Measurements from ENCODE around the gene MAGI1.

MAGI1 gene

GRCh38 chr3:65354880-65355279, 683.8 kb downstream of the MAGI1 start:
- no peak overlapping the region for H3K4me3 ChIP-seq (ENCODE audit: low read depth, low read length)
- no peak for DNase-seq (ENCODE audit: low read depth)
- TF ChIP-seq, protein P1, sequence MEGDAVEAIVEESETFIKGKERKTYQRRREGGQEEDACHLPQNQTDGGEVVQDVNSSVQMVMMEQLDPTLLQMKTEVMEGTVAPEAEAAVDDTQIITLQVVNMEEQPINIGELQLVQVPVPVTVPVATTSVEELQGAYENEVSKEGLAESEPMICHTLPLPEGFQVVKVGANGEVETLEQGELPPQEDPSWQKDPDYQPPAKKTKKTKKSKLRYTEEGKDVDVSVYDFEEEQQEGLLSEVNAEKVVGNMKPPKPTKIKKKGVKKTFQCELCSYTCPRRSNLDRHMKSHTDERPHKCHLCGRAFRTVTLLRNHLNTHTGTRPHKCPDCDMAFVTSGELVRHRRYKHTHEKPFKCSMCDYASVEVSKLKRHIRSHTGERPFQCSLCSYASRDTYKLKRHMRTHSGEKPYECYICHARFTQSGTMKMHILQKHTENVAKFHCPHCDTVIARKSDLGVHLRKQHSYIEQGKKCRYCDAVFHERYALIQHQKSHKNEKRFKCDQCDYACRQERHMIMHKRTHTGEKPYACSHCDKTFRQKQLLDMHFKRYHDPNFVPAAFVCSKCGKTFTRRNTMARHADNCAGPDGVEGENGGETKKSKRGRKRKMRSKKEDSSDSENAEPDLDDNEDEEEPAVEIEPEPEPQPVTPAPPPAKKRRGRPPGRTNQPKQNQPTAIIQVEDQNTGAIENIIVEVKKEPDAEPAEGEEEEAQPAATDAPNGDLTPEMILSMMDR (conservative IDR thresholded peaks at IDR 0.05; ENCODE audit: low read depth, low read length): no peak

DNA sequence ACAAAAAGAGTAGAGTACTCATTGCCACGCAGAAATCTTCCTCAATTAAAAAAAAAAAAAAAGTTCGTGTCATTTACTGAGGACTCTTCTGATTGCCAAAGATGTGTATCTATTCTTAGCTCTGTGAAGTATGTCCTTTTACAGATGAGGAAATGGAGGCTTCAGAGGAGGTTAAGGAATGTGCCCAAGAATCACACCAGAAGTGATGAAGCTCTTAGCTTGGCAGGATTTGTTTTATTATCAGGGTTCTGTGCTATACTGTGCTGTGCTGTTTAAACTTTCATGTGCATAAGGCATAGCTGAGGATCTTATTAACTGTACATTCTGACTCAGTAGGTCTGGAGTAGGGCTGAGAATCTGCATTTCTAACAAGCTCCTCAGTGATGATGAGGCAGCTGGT, 685.8 kb downstream of the MAGI1 start:
- TF ChIP-seq, protein P1 (conservative IDR thresholded peaks at IDR 0.05; ENCODE audit: low read depth, low read length): no peak
- no peak overlapping the region for H3K4me3 ChIP-seq (ENCODE audit: low read depth, low read length)
- peak; percentile 51 for DNase-seq (ENCODE audit: low read depth)

DNA sequence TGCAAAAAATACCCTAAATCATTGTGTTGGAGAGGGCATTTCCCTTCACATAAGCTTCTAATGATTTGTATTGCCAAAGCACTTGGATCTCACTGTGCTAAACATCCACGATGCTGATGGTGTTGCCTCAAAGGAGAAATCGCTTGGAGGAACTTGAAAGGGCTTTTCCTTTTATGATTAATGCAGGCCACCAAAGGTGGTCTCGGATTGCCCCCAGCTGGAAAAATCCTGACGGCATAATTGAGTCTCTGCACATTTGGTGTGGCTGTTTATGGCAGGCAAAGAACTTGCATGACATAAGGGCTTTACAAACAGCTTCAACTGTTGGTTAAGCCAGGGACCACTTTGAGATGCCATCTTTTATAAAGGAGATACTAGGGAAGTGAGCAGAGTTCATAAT, 687.0 kb downstream of the MAGI1 start:
- TF ChIP-seq, protein P1 (conservative IDR thresholded peaks at IDR 0.05; ENCODE audit: low read depth, low read length): no peak
- DNase-seq (ENCODE audit: low read depth): no peak
- no peak overlapping the region for H3K4me3 ChIP-seq (ENCODE audit: low read depth, low read length)

GRCh38 chr3:65350801-65351476, 687.8 kb downstream of the MAGI1 start:
- H3K4me3 ChIP-seq (ENCODE audit: low read depth, low read length): no peak overlapping the region
- DNase-seq (ENCODE audit: low read depth): no peak
- TF ChIP-seq, protein P1 (conservative IDR thresholded peaks at IDR 0.05; ENCODE audit: low read depth, low read length): no peak

- TF ChIP-seq, protein P1 (conservative IDR thresholded peaks at IDR 0.05; ENCODE audit: low read depth, low read length): no peak
- peak; percentile 80 for DNase-seq (ENCODE audit: low read depth)
- H3K4me3 ChIP-seq (ENCODE audit: low read depth, low read length): no peak overlapping the region
Measured at GRCh38 chr3:65348398-65348995, 690.2 kb downstream of the MAGI1 start.

- DNase-seq (ENCODE audit: low read depth): no peak
- no peak overlapping the region for H3K4me3 ChIP-seq (ENCODE audit: low read depth, low read length)
- TF ChIP-seq, protein P1 (conservative IDR thresholded peaks at IDR 0.05; ENCODE audit: low read depth, low read length): no peak
Measured at GRCh38 chr3:65347166-65347565, 691.6 kb downstream of the MAGI1 start.

DNA sequence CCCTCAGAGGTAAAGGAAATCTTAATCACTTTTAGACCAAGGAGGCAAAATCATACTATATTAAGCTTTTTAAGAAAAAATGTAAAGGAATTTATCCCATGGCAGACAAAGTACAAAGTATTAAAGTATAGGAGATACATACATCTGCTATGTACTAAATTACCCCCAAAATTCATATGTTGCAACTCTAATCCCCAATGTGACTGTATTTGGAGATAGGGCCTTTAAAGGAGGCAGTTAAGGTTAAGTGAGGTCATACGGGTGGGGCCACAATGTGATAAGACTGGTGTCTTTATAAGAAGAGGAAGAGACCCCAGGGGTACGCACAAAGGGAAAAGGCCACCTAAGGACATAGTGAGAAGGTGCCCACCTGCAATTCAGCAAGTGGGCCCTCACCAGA, 693.9 kb downstream of the MAGI1 start:
- DNase-seq (ENCODE audit: low read depth): no peak
- TF ChIP-seq, protein P1 (conservative IDR thresholded peaks at IDR 0.05; ENCODE audit: low read depth, low read length): no peak
- H3K4me3 ChIP-seq (ENCODE audit: low read depth, low read length): no peak overlapping the region

Data from choroid plexus epithelial cell (primary cell).